GM10266 (cell line): ENCODE results near the gene KRT6B.

Source experiments
- DNase-seq: peaks from one replicate; pipeline ENCODE4 v3.0.0; 2012; ENCODE audit errors: extremely low spot score
- TF ChIP-seq, protein P1 (sequence below): IDR thresholded peaks from 2 replicates; pipeline ENCODE4 v1.5.1; 2012; ENCODE audit warnings: mild to moderate bottlenecking, low read depth; ENCODE audit not compliant: control insufficient read depth, insufficient read depth; ENCODE audit errors: missing control alignments

The KRT6B gene

DNA sequence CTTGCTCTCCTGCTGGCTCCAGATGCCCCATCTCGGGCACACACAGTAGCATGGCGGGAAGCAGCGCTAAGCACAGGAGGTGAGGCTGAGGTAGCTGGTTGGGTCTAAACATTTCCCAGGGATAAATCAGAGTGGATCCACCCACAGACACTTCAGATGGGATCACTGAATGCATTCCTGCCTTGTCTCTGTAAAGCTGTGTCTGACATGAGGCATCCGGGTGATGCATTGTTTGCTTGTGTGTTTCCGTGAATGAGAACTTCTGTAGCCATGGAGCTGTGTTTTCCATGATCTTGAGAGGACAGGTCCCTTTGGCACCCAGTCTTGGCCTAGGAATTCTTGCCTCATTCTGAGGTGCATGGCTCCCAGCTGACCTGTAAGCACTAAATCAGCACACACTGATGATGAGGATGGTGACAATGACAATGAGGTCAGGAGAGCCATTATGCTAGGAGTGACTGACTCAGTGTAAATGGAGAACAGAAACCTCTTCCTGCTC is 11.1 kb downstream of the KRT6B start:
- TF ChIP-seq, protein P1, sequence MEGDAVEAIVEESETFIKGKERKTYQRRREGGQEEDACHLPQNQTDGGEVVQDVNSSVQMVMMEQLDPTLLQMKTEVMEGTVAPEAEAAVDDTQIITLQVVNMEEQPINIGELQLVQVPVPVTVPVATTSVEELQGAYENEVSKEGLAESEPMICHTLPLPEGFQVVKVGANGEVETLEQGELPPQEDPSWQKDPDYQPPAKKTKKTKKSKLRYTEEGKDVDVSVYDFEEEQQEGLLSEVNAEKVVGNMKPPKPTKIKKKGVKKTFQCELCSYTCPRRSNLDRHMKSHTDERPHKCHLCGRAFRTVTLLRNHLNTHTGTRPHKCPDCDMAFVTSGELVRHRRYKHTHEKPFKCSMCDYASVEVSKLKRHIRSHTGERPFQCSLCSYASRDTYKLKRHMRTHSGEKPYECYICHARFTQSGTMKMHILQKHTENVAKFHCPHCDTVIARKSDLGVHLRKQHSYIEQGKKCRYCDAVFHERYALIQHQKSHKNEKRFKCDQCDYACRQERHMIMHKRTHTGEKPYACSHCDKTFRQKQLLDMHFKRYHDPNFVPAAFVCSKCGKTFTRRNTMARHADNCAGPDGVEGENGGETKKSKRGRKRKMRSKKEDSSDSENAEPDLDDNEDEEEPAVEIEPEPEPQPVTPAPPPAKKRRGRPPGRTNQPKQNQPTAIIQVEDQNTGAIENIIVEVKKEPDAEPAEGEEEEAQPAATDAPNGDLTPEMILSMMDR = no peak
- DNase-seq = no peak

DNA sequence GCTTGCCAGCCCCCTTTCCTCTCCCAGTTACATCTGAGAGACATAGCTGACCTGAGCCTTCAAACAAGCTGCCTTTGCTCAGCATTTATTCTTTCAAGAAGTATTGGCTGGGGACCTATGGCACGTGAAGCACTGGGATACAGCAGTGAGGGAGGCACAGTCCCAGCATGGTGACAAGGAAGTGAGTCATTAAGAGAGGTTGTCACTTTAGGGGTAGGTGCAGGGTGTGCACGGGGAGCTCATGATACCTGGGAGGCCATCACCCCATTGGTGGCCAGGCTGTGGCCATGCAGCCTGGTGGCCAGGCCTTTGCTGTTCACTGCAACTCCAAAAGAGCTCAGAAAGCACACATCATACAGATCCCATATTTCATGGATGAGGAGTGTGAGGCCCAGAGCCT is 12.1 kb downstream of the KRT6B start:
- no peak for DNase-seq
- TF ChIP-seq, protein P1 = no peak

DNA sequence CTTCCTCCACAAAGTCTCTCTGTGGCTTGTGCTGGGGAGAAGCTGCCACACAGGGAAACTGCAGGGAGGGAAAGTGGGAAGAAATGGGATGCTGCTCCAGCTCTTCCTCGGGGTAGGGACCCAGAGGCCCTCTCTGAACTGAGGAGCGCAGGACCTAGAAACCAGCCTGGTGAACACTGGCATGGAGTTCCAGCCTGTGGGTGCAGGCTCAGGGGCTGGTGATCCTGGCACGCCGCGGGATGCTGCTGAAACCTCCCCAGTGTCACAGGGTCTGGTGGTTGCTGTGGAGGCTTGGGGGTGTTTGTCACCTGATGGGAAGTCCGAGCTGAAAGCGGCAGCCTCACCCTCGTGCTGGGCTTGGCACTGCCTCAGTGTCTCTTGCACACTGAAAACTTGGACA is 12.5 kb downstream of the KRT6B start:
- TF ChIP-seq, protein P1 = no peak
- DNase-seq = no peak

DNA sequence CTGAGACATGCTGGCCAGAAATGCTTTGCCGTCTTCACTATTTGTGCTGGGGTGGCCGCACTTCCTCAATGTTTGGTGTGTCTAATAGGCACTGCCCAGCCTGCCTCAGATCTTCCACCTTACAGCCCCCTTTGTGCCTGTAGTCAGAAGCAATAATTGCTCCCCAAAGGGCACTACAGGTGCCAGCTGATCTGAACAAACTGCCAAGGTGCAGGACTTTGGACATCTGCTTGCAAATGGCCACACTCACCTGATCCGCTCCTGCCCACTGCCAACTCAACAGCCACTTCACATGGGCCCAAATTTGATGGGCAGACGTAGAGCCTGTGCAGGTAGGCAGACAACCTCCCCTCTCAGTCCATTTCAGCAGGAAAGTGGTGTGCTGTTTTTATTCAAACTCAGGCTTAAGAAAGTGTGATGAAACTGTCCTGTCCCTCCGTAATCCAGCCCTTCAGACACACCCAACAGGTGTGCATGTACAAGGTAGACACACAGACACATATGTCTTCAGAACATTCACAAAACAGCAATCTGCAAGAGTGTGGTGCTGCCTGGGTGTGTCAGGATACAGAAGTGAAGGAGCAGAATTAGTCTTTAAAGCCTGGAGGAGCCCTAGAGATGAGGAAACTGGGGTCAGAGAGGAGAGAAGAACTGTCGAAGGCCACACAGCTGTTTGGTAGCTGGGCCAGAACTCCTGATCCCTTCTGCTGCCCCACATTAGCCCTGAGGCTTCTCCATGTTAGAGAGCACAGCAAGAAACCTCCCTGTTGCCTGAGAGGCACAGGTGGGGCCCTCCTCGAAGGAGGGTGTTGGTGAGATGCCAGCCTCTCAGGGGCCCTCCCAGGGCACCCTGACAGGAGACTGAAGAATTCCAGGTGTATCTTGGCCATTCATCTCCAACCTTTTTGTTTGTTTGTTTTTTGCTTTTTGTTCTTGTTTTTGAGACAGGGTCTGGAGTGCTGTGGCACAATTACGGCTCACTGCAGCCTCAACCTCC is 13.3 kb downstream of the KRT6B start:
- no peak for DNase-seq
- TF ChIP-seq, protein P1 = no peak

DNA sequence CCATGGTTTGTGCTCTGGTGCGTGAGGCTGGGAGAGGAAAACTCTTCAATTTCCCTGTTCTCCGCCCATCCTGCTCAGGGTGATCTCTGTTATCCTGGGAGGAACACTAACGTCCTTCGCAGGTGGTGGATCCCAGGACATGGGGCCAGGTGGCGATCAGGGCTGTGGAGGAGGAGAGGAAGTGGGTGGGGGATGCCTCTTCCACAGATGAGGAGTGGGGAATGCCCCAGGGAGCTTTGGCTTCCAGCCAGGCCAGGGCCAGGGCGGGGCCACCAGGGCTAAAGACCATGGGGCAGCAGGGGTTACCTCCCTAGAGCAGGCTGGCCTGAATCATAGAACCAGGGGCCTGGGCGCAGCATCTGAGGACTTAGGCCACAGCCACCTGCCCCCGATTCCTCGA is 14.4 kb downstream of the KRT6B start:
- no peak for DNase-seq
- TF ChIP-seq, protein P1 = no peak

DNA sequence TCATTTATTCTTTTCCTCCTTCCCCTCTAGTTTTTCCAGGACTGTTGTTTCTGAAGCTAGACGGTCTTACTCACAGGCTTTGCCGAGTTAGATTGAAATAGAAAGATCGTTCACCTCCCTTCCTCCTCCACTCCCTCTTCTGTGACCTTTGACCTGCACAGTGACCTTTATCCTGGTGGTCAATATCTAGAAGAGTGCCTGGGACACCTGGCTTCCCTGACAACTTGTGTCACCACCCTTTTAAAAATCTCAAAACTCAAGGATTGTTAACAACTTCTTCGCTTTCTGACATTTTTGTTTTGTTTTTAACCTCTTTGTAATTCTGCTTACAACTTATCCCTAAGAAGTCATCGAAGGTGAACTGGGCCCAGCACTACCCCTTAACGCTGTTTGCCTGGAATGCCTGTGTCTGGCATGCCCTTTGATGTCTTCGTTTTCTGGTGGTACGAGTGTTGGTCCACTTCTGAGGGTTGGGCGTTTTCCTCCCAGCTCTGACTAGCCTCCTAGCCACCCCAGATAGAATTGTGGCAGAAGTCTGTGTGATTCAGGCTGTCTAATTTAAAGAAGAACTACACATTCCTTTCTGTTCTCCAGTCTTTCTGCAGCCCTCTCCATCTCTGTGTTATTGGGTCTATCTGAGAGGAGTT is 15.0 kb downstream of the KRT6B start:
- TF ChIP-seq, protein P1 = no peak
- DNase-seq = no peak
